Measurements from ENCODE around the gene MICA.

DNA sequence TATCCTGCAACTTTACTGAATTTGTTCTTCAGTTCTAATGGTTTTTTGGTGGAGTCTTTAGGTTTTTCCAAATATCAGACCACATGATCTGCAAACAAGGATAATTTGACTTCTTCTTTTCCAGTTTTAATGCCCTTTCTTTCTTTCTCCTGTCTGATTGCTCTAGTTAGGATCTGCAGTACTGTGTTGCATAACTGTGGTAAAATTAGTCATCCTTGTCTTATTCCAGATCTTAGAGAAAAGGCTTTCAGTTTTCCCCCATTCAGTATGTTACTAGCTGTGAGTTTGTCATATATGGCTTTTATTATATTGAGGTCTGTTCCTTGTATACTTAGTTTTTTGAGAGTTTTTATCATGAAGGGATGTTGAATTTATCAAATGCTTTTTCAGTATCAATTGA, 4.3 kb downstream of the MICA start:
- TF ChIP-seq, protein P1, sequence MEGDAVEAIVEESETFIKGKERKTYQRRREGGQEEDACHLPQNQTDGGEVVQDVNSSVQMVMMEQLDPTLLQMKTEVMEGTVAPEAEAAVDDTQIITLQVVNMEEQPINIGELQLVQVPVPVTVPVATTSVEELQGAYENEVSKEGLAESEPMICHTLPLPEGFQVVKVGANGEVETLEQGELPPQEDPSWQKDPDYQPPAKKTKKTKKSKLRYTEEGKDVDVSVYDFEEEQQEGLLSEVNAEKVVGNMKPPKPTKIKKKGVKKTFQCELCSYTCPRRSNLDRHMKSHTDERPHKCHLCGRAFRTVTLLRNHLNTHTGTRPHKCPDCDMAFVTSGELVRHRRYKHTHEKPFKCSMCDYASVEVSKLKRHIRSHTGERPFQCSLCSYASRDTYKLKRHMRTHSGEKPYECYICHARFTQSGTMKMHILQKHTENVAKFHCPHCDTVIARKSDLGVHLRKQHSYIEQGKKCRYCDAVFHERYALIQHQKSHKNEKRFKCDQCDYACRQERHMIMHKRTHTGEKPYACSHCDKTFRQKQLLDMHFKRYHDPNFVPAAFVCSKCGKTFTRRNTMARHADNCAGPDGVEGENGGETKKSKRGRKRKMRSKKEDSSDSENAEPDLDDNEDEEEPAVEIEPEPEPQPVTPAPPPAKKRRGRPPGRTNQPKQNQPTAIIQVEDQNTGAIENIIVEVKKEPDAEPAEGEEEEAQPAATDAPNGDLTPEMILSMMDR (IDR thresholded peaks at IDR 0.05): no peak
- TF ChIP-seq, protein P2, sequence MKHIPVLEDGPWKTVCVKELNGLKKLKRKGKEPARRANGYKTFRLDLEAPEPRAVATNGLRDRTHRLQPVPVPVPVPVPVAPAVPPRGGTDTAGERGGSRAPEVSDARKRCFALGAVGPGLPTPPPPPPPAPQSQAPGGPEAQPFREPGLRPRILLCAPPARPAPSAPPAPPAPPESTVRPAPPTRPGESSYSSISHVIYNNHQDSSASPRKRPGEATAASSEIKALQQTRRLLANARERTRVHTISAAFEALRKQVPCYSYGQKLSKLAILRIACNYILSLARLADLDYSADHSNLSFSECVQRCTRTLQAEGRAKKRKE (CRISPR knock-in tag; IDR thresholded peaks at IDR 0.05; ENCODE audit: low read depth): no peak
- TF ChIP-seq CHD4 (IDR thresholded peaks at IDR 0.05; ENCODE audit: borderline replicate concordance) (no peak), RFX5 (IDR thresholded peaks at IDR 0.05) (no peak), CEBPB (IDR thresholded peaks at IDR 0.05) (peak; percentile 30 to 47; a peak in 1 of 4 replicates), MAZ (IDR thresholded peaks at IDR 0.05; ENCODE audit: borderline replicate concordance, low read depth, low read length) (no peak), POLR2A (IDR thresholded peaks at IDR 0.05; ENCODE audit: low read length) (no peak)
- TF ChIP-seq, protein P3, sequence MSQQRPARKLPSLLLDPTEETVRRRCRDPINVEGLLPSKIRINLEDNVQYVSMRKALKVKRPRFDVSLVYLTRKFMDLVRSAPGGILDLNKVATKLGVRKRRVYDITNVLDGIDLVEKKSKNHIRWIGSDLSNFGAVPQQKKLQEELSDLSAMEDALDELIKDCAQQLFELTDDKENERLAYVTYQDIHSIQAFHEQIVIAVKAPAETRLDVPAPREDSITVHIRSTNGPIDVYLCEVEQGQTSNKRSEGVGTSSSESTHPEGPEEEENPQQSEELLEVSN (IDR thresholded peaks at IDR 0.05; ENCODE audit: borderline replicate concordance, low read depth): no peak
